Right ventricle myocardium superior (tissue), 1 donor: Measurements from ENCODE around the gene RPL18. TPM values are rescaled to one million over a fixed set of nuclear protein-coding genes. Genes with fewer than 3 reads are reported as not detected.

Experiments
- ATAC-seq: fragments of 200-7000 bp; cut with Tn5 transposase; one replicate; pipeline ENCODE4 v1.9.1; 2020; ENCODE audit warnings: mild to moderate bottlenecking; ENCODE audit not compliant: poor library complexity
- DNase-seq: peaks from one replicate; pipeline ENCODE4 v3.0.0-alpha.2; 2020
- intact Hi-C: fragments of 100-400 bp; cut with DNase I; formaldehyde crosslinking; loops from one replicate; pipeline ENCODE4 v1.11.2; 2022
- total RNA-seq: library from RNA; stranded (reverse); fragmentation: NEBNext Ultra II Directional; extraction: Animal tissue kit (Norgen Biotek cat#: 25700); gene quantifications from one replicate; pipeline ENCODE4 v1.2.1, GENCODE V29; 2021
- donor health status: DM: no; HTN: yes; CAD: no; lungs with severe emphysema.

RPL18 gene
- total RNA-seq, 1 donor from 2014 or later, result 526 TPM

- ATAC-seq (peak; percentile 95), DNase-seq (peak; percentile 90)
- intact Hi-C loops, result loop anchor here (10.0 kb wide), 1 partner anchor 89 kb away; no protein-coding TSS in a partner anchor
Observed at GRCh38 chr19:48646001-48646721, 27.2 kb upstream of the RPL18 start, which contains the start of gene CA11. Gene CA11 (minus strand): TSS chr19:48646187. CDS start chr19:48645632, 555 bp downstream.

DNA sequence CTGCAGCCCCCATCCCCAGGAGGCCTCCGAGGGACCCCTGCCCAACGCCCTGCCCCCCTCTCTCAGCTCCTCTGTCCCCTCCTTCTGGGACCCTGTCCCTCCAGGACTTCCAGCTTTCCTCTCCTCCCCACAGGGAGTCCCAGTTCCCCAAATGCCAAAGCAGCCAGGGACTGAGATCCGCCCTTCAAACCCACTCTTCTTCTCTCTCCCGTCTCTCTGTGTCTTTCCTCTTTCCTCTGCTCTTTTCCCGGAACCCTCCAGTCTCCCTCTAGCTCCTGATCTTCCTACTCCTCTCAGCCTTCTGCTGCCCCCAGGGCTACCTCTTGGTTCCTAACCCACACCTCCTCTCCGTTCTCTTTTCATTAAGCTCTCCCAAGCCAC lies 26.6 kb upstream of the RPL18 start:
- peak; percentile 11 for ATAC-seq
- intact Hi-C loops, result loop anchor here (10.0 kb wide), 1 partner anchor 89 kb away; no protein-coding TSS in a partner anchor
- DNase-seq, result no peak

DNA sequence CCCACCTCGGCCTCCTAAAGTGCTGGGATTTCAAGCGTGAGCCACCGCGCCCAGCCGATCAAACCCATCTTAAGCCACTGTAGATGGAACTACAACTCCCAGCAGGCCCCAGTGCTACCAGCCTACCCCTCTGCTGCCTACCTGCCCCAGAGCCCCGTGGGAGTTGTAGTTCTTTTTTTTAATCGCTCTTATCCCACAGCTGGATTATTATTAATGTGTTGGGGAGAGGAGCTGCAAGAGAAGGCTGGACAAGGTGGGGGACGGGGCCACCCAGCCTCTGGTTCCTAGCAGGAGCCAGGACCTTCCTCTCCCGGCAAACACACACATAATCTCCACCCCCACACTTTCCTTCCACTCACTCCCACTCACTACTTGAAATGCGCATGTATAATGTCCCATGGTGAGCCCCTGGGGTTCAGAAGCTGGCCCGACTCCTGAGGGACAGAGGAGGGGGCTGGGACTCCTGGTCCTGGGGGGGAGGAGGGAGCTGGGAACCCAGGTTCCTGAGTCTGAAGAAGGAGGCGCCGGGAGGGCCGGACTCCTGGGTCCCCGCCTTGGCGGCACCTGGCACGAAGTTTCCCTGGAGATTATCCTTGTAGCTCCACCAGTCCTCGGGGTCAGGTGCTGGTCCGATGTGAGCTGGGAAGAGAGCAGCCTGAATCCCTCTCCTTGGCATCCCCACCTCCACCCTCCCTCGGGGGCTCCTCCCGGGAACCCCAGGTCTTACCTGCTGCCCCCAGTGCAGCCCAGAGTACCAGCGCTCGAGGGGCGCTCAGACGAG lies 26.1 kb upstream of the RPL18 start:
- intact Hi-C loops, result loop anchor here (10.0 kb wide), 1 partner anchor 90 kb away; no protein-coding TSS in a partner anchor
- DNase-seq (peak; percentile 79), ATAC-seq (peak; percentile 78)

GRCh38 chr19:48644355-48644754 lies 25.4 kb upstream of the RPL18 start:
- DNase-seq, result no peak

DNA sequence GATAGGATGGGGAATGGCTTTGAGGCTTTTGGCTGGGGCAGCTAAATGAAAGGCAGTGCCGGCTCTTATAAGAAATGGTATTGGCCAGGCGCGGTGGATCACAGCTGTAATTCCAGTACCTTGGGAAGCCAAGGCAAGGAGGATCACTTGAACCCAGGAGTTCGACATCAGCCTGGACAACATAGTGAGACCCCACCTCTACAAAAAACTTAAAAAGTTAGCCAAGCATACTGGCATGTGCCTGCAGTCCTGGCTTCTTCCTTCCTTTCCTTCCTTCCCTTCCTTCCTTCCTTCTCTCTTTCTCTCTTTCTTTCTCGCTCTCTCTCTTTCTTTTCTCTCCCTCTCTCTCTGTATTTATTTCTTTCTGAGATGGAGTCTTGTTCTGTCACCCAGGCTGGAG lies 23.9 kb upstream of the RPL18 start:
- intact Hi-C loops, result loop anchor here (10.0 kb wide), 1 partner anchor 92 kb away; no protein-coding TSS in a partner anchor
- ATAC-seq (no peak), DNase-seq (no peak)

More at GRCh38 chr19:48644355-48644754, 25.4 kb upstream of the RPL18 start:
- intact Hi-C loops, result loop anchor here (10.0 kb wide), 1 partner anchor 90 kb away; no protein-coding TSS in a partner anchor
- no peak for ATAC-seq

DNA sequence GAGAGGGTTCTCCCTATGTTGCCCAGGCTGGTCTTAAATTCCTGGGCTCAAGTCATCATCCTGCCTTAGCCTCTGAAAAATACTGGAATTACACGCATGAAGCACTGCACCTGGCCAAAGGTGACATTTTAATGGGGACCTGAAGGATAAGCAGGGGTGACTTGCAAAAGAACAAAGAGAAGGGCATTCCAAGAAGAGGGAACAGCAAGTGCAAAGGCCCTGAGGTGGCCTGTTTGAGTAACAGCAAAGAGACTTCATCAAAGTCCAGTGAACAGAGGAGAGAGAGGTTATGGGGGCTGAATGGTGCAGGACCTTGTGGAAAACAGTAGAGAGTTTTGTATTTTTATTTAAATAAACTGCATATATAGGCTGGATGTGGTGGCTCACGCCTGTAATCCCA lies 22.9 kb upstream of the RPL18 start:
- no peak for DNase-seq
- intact Hi-C loops, result loop anchor here (10.0 kb wide), 1 partner anchor 93 kb away; no protein-coding TSS in a partner anchor
- ATAC-seq, result no peak

DNA sequence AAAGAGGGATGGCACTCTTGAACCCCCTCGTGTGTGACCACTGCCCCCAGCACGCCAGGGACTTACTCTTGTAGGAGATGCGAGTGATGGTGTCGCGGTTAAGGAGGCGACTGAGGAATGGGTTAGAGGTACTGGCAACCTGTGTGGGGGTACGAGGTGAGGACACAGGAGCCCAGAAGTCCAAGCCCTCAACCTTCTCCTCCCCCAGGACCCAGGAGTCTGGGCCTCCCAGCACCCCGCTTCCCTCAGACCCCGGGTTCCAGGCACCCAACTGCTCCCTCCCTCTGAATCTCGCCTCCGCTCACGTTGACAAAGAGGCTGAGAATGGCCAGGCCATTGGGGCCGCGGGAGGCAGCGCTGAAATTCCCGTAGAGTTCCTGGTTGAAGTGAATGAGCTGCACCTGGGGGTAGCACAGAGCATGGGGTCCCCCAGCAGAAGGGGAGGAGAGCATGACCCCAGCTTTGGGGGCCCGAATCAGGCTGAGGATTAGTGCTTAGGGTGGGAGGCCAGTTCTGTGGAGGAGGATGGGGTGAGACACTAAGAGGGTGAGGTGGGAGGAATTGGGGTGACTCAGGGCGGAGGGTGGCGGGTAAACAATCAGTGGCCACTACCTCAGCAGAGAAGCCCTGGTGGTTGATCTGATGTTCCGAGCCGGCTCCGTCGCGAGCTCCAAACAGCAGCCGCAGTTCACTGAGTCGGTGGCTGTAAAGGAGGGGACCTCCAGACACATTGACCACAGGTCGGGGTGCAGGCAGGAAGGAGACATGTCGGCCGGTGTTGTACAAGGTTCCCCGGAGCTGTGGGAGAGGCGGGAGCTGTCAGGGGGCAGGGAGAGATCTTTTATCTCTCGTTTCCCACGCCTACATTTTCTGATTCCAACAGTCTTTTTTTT lies 20.8 kb upstream of the RPL18 start:
- no peak for DNase-seq

GRCh38 chr19:48638831-48639381 lies 19.9 kb upstream of the RPL18 start:
- intact Hi-C loops, result no loop called here
- DNase-seq (no peak), ATAC-seq (no peak)

More for the DNA sequence above, 20.8 kb upstream of the RPL18 start:
- no peak for ATAC-seq
- intact Hi-C loops, result loop anchor here (10.0 kb wide), 1 partner anchor 95 kb away; no protein-coding TSS in a partner anchor

DNA sequence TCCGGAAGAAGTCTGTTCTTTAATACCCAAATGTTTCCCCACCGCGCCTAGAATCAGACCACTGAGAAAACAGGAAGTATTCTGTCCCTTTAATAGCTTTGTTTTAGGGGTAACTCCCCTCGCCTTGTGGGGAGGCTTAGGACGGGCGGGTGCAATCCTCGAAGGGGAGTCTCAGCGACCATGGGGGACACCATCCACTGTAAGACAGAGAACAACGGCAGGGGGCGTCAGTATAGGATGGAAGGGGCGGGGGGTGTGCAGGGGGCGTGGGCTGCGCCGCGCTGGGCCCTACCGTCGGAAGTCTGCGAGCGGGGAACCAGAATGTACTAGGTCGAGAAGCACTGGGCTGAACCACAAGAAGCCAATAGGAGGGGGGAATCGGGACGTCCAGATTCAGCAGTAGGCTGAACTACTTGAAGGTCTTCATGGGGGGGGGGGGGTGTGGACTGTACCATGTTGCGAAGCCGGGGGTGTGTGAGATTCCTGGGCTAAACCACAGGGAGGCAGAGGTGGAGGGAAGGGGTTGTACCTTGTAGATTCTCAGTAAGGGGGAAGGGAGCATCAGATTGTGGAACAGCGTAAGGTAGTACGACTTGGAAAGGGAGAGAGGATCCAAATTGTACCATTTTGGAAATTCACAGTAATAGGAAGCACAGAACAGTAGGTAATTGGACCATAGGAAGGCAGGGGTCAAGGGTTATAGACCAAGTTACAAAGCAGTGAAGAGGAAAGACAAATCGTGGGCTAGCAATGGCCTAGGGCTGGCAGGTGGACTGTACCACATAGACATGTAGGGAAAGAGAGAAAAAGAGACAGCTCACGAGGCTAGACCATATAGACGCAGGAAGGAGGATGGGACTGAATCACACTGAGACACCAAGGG lies 19.2 kb upstream of the RPL18 start:
- DNase-seq (peak; percentile 83), ATAC-seq (peak; percentile 42)
- intact Hi-C loops, result no loop called here

DNA sequence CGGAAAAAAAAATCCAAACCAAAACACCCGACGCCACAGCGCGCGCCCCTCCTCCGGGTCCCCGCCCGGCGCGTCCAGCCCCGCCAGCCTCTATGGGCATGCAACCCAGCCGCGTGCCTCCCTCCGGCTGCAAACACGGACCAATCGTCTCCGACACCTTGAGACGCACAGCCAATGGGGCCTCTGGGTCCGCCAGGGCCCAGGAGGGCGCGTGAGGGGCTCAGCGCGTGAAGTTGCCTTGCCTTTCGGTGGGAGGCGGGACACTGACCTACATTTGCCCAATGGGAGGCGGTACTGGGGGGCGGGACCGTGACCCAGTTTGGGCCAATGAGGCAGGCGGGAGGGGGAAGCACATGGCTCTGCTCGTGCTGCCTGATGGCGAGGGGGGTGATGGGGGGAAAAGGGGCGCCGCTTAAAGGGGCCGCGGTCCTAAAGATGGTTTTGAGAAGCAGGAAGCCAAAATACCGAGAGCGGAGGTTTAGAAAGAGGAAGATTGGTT lies 18.5 kb upstream of the RPL18 start:
- intact Hi-C loops, result no loop called here
- ATAC-seq (peak; percentile 78), DNase-seq (peak; percentile 99)

- ATAC-seq (peak; percentile 6), DNase-seq (peak; percentile 76)
- intact Hi-C loops, result no loop called here
Observed at GRCh38 chr19:48636859-48637448, 18.0 kb upstream of the RPL18 start, which contains the start of gene DBP. Gene DBP (minus strand): TSS chr19:48637379. CDS start chr19:48636994, 385 bp downstream.

DNA sequence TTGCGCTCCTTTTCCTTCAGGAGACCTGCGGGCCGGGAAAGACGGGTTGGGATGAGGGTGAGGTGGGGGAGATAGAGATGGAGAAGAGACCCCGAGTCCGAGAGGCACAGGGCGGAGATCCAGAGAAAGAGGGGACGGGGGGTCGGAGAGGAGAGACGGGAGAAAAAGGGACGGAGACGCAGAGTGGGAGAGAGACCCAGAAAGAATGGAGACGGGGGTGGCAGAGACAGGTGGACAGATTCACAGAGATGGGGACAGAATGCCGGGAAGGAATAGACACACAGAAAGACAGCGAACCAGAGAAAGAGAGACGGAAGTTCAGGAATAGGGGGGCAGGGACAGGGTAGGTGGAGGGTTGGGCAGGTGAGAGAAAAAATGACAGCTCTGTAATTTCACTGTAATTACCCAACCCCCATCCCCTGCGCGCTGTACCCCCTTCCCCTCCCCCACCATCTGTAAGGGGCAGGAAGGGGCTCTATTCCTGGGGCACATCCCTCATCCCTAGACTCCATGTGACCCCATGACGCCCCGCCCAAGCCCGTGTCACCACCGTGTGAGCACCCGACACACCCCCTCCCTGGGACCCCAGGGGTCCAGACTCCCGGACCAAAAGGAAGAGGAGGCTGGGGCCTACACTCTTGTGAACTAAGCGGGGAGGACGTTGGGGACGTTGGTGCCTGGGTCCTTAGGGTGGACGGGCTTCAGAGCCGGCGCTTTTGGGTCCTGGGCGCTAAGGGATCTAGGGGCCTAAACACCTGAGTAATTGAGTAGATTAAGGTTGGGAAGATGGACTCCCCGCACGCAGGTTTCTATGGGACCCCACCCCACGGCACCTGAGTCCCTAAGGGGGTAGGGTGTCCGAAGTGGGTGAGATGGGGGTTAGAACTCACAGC lies 17.2 kb upstream of the RPL18 start:
- intact Hi-C loops, result no loop called here
- no peak for ATAC-seq
- no peak for DNase-seq

- DNase-seq (peak; percentile 79), ATAC-seq (peak; percentile 58)
- intact Hi-C loops, result no loop called here
Observed at GRCh38 chr19:48635263-48635965, 16.4 kb upstream of the RPL18 start.

DNA sequence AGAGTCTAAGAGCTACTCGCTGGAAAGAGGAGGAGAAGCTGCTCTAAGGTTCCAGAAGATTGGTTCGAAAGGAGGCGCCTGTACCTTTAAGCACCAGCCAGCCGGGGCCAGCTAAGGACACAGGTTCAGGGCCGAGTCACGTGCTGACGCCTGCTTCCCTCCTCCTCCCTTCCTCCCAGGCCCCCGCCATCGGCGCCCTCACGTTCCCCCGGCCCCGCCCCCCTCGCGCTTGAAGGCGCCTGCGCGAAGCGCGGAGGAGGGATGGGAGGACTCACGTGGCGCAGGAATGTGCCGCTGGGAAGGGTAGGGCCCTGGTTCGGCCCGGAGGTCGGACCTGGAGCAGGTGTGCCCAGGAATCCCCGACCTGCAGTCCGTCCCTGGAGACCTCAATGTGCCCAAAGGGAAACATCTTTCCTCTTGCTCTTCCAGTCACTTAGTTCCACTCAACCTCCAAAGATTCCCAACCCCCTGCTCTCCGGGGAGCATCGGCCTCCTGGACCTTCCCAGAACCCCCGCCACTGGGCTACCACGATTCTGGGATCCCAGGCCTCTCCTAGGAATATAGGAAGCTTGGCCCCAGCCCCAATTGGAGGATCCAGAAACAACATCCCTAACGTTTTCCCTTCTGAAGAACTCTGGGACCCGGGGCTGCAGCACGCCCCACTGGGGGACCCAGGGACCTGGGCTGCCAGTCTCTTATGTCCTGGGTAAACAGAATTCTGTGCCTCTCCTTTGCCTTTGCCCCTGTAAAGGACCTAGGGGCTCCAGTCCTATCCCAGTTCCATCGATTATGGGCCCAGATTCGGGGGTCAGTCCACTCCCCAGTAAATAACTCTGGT lies 15.7 kb upstream of the RPL18 start:
- ATAC-seq (peak; percentile 62), DNase-seq (peak; percentile 98)
- intact Hi-C loops, result no loop called here
